ENCODE data around the gene C3orf70. TPM values are rescaled to one million over a fixed set of nuclear protein-coding genes. Genes with fewer than 3 reads are reported as not detected.

Gene C3orf70
- total RNA-seq, 1 donor from 2014 or later: 1.4 TPM

GRCh38 chr3:185063431-185063830 lies 89.4 kb downstream of the C3orf70 start:
- DNase-seq: no peak
- no peak for ATAC-seq
- intact Hi-C loops (cut with micrococcal nuclease): no loop called here

- no peak for ATAC-seq
- intact Hi-C loops (cut with micrococcal nuclease): no loop called here
- no peak for DNase-seq
These were observed 90.7 kb downstream of the C3orf70 start for GRCh38 chr3:185062191-185062590.

- DNase-seq (no peak), ATAC-seq (no peak)
- intact Hi-C loops (cut with micrococcal nuclease): no loop called here
These were observed 92.2 kb downstream of the C3orf70 start for GRCh38 chr3:185060655-185061054.

GRCh38 chr3:185059766-185060165 lies 93.1 kb downstream of the C3orf70 start:
- peak; percentile 39 for ATAC-seq
- DNase-seq: no peak
- intact Hi-C loops (cut with micrococcal nuclease): no loop called here

GRCh38 chr3:185058796-185059195 lies 94.1 kb downstream of the C3orf70 start:
- ATAC-seq (peak; percentile 20), DNase-seq (no peak)
- intact Hi-C loops (cut with micrococcal nuclease): no loop called here

GRCh38 chr3:185057829-185058228 lies 95.0 kb downstream of the C3orf70 start:
- ATAC-seq (no peak), DNase-seq (no peak)
- intact Hi-C loops (cut with micrococcal nuclease): no loop called here

- intact Hi-C loops (cut with micrococcal nuclease): no loop called here
- ATAC-seq (no peak), DNase-seq (no peak)
These were observed 96.0 kb downstream of the C3orf70 start for GRCh38 chr3:185056908-185057307.

- DNase-seq (no peak), ATAC-seq (peak; percentile 41)
- intact Hi-C loops (cut with micrococcal nuclease): no loop called here
These were observed 100.2 kb downstream of the C3orf70 start for GRCh38 chr3:185052631-185053030.

- ATAC-seq (no peak), DNase-seq (no peak)
- intact Hi-C loops (cut with micrococcal nuclease): no loop called here
These were observed 101.1 kb downstream of the C3orf70 start for GRCh38 chr3:185051801-185052200.

- intact Hi-C loops (cut with micrococcal nuclease): no loop called here
- no peak for DNase-seq
- no peak for ATAC-seq
These were observed 103.2 kb downstream of the C3orf70 start for GRCh38 chr3:185049710-185050109.

GRCh38 chr3:185046603-185047002 lies 106.3 kb downstream of the C3orf70 start:
- no peak for DNase-seq
- no peak for ATAC-seq
- intact Hi-C loops (cut with micrococcal nuclease): no loop called here

- intact Hi-C loops (cut with micrococcal nuclease): no loop called here
- no peak for DNase-seq
- no peak for ATAC-seq
These were observed 106.7 kb downstream of the C3orf70 start for GRCh38 chr3:185046164-185046515.

- DNase-seq: no peak
- ATAC-seq: no peak
- intact Hi-C loops (cut with micrococcal nuclease): no loop called here
These were observed 110.4 kb downstream of the C3orf70 start for GRCh38 chr3:185042312-185043050.

- no peak for DNase-seq
- peak; percentile 67 for ATAC-seq
- intact Hi-C loops (cut with micrococcal nuclease): no loop called here
These were observed 111.3 kb downstream of the C3orf70 start for GRCh38 chr3:185041540-185041939.

- intact Hi-C loops (cut with micrococcal nuclease): no loop called here
- ATAC-seq: no peak
- DNase-seq: no peak
These were observed 112.4 kb downstream of the C3orf70 start for GRCh38 chr3:185040425-185040824.

- DNase-seq: no peak
- no peak for ATAC-seq
- intact Hi-C loops (cut with micrococcal nuclease): no loop called here
These were observed 115.1 kb downstream of the C3orf70 start for GRCh38 chr3:185037801-185038200.

- no peak for DNase-seq
- intact Hi-C loops (cut with micrococcal nuclease): no loop called here
These were observed 121.9 kb downstream of the C3orf70 start for GRCh38 chr3:185030951-185031350.

GRCh38 chr3:185030399-185030798 lies 122.5 kb downstream of the C3orf70 start:
- DNase-seq (no peak), ATAC-seq (no peak)
- intact Hi-C loops (cut with micrococcal nuclease): no loop called here

More at GRCh38 chr3:185030951-185031350, 121.9 kb downstream of the C3orf70 start:
- no peak for ATAC-seq

GRCh38 chr3:185029086-185029485 lies 123.8 kb downstream of the C3orf70 start:
- ATAC-seq: no peak
- no peak for DNase-seq
- intact Hi-C loops (cut with micrococcal nuclease): no loop called here

GRCh38 chr3:185028121-185028520 lies 124.7 kb downstream of the C3orf70 start:
- DNase-seq (no peak), ATAC-seq (no peak)
- intact Hi-C loops (cut with micrococcal nuclease): no loop called here

All from left ventricle myocardium superior (tissue), 1 donor.